EL (cell line): ENCODE measurements around the gene ZNF787.
"Not testable (repeated sequence)": the region's sequence is repeated elsewhere in the genome, so short reads cannot be mapped to it uniquely, and the experiment has no call there.

ENCODE experiments used
- DNase-seq: peaks from one replicate; pipeline ENCODE4 v3.0.0-alpha.2; 2016

ZNF787 gene

DNA sequence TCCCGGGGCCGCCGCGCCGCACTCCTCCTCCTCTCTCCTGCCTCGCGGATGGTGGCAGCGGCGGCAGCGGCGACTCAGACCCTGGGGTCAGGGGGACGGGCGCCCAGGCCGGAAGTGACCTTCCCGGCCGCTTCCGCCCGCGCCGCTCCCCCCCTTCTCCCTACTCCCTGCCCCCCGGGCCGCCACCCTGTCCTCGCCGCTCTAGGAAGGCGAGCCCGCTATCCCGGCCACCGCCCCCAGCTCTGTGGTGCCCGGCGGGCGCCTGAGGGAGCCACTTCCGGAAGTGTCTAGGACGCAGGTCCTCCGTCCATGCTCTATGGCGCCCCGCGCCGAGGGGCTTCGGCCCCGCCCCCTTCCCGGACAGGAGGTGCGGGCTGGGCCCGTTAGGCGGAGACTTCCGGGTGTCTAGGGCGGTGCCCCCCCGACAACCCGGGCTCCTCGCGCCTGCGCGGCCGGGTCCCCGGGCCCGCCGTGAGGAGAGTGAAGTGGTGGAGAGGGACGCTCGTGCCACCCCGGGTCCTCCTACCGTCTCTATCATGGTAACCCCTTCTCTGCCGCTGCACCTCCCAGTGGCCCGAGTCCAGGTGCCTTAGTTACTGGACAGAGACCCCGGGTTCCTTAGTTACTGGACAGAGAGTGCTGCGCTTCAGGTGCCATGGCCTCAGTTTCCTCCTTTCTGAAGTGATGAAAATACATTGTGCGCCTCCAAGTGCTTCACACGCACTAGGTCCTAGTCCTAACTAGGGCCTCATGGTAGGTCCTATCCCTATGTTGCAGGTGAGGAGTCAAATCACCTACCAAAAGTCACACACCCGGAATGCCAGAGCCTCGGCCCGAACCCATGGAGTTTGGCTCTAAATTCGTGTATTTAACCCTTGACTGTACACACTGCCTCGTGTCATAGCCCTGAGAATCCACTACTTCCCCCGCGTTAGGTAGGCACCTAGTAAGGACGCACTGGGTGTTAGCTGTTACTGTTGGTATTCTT, at the start of gene ZNF787:
TSS of gene ZNF787 (minus strand) at position 116 of the 988 bp plus-strand sequence. CDS start 18,078 bp downstream, outside the sequence.
- DNase-seq = peak; percentile 97

- DNase-seq = no peak
Measured at GRCh38 chr19:56170261-56170660, 49.2 kb upstream of the ZNF787 start.

DNA sequence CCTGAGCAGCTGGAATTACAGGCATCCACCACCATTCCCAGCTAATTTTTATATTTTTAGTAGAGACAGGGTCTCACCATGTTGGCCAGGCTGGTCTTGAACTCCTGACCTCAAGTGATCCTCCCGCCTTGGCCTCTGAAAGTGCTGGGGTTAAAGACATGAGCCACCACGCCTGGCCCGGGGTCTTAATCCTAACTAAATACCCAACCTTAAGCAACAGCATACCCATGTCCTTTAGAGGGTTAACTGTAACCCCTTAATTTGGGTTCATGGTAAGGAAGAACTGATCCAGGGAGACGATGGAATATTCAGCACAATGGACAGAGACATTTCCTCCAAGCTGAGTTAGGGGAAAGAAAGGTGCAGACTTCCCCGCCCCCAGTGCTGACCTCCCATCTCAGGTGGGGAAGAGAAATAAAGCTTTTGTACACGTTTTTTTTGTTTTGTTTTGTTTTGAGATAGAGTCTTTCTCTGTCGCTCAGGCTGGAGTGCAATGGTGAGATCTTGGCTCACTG, 46.0 kb upstream of the ZNF787 start:
- DNase-seq = no peak

DNA sequence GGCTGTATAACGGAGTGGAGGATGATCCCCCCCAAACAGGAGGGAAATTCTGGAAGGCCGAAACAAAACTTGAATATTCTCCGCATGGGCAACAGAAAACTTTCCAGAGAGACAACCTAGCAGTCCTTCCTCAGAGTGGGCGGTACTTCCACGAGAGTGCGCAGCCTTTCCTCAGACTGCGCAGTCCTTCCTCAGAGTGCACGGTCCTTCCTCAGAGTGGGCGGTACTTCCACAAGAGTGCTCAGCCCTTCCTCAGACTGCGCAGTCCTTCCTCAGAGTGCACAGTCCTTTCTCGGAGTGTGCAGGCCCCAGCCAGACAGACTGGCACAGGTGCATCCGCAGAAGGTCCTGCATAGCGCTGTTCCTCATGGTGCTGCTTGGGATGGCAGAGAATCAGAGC, 42.0 kb upstream of the ZNF787 start:
- DNase-seq = no peak

DNA sequence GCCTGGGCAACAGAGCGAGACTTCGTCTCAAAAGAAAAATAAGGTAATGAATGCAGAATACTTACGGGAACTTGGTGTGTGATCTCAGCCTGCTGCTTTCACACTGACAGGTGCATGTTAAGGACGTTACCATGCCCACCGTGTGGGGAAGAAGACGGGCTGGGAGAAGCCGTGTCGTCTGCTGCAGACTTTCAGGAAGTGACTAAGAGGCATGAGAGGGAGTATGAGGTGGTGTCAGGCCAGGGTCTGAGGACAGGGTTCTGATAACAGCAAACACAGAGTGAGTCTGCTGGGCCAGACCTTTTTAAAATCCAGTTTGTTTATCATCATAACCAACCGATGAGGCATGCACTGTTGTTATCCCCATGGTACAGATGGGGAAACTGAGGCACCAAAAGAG, 41.2 kb upstream of the ZNF787 start:
- DNase-seq = peak; percentile 11

- no peak for DNase-seq
Measured at GRCh38 chr19:56161534-56161933, 40.4 kb upstream of the ZNF787 start.

DNA sequence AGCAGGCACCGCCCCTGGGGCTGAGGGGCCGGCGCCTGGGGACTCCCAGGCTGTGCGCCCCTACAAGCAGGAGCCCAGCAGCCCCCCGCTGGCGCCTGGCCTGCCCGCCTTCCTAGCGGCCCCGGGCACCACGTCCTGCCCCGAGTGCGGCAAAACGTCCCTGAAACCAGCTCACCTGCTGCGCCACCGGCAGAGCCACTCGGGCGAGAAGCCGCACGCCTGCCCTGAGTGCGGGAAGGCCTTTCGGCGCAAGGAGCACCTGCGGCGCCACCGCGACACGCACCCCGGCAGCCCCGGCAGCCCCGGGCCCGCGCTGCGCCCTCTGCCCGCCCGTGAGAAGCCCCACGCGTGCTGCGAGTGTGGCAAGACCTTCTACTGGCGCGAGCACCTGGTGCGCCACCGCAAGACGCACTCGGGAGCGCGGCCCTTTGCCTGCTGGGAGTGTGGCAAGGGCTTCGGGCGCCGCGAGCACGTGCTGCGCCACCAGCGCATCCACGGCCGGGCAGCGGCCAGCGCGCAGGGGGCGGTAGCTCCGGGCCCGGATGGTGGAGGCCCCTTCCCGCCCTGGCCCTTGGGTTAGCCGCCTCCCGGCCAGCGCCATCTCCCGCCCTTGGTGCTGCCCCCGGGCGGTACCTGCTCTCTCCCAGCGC, 38.7 kb upstream of the ZNF787 start:
- no peak for DNase-seq

- DNase-seq = no peak
Measured at GRCh38 chr19:56159009-56159559, 38.0 kb upstream of the ZNF787 start.

DNA sequence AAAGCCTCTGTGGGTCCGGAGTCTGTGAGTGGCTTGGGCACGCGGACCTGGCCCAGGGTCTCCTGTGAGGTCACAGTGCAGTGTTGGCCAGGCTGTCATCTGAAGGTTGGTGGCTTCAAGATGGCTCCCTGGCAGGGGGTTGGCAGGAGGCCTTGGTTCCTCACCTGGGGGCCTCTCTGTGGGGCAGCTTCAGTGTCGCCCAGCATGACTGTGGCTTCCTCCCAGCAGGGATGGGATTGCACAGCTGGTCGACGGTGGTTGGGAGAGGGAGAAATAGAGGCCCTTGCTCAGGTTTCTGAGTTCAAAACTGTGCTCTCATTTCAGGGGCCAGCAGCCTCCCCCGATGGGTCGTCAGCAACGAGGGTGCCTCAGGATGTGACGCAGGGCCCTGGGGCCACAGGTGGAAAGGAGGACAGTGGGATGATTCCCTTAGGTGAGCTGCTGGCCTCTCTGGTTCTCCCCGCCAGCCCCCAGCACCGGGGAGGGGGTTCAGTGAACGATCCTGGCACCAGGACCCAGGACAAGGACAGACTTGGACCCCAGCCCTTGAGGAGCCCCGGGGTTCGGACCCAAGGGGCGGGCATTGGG, 37.2 kb upstream of the ZNF787 start:
- no peak for DNase-seq

DNA sequence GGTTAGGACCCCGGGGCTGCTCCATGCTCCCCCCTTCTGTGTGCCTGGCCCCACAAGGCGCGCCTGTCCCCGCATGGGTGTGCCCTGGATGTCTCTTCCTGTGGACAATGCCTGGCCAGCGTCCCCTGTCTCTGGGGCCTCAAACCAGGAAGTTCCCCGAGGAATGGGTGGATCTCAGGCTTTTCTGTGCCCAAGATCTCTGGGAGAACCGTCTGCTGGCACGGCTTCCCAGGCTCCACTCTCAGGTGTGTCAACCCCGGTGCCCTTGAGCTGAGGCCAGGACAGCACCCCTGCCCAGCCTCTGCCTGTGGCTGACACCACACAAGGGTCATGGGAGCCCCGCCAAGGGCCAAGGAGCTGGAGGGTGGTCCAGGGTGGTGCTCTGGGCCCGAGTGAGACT, 35.7 kb upstream of the ZNF787 start:
- DNase-seq = no peak

- no peak for DNase-seq
Measured at GRCh38 chr19:56155124-56155687, 34.1 kb upstream of the ZNF787 start.

DNA sequence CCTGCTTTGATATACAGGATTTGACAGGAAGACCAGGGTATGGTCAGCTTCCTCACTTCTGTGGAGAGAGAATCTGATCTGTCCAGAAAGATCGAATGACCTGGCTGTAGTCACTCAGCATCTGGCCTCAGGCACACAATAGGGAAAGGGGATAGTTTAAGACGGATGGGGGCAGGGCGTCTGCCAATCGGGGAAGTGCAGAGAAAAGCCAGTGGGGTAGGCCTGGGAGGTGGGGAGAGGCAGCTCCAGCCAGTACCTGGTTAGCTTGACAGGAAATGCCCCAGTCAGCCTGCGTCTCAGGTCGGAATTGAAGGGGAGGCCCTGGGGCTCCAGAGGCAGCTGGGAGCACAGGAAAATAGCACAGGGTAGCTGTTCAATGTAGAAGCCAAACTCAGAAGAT, 32.4 kb upstream of the ZNF787 start:
- DNase-seq = no peak

DNA sequence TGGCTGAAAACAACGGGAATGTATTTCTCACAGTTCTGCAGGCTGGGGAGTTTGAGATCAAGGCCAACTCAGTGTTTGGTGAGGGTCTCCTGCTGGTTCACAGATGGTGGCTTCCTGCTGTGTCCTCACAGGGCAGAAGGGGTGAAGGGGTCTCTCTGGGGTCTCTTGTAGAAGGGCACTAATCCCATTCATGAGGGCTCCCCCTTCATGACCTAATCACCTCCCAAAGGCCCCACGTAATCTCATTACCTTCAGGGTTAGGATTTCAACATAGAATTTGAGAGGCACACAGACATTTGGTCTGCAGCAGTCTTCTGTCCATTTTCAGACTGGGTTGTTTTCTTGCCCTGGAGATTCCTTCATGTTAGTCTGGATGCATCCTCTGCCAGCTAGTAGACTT, 31.5 kb upstream of the ZNF787 start:
- DNase-seq = no peak

- no peak for DNase-seq
Measured at GRCh38 chr19:56150358-56150757, 29.3 kb upstream of the ZNF787 start.

DNA sequence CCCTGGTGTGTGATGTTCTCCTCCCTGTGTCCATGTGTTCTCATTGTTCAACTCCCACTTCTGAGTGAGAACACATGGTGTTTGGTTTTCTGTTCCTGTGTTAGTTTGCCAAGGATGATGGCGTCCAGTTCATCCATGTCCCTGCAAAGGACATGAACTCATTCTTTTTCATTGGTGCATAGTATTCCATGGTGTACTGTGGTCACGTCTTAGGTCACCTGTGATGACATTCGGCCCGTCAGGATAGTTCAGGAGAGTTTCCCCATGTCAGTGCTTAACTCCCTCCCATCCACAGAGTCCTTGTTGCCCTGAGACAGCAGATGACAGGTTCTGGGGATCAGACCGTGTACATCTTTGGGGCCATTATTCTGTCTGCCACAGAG, 28.6 kb upstream of the ZNF787 start:
- no peak for DNase-seq

- DNase-seq = not testable (repeated sequence)
Measured at GRCh38 chr19:56148955-56149655, 28.0 kb upstream of the ZNF787 start.

- no peak for DNase-seq
Measured at GRCh38 chr19:56148096-56148495, 27.0 kb upstream of the ZNF787 start.

DNA sequence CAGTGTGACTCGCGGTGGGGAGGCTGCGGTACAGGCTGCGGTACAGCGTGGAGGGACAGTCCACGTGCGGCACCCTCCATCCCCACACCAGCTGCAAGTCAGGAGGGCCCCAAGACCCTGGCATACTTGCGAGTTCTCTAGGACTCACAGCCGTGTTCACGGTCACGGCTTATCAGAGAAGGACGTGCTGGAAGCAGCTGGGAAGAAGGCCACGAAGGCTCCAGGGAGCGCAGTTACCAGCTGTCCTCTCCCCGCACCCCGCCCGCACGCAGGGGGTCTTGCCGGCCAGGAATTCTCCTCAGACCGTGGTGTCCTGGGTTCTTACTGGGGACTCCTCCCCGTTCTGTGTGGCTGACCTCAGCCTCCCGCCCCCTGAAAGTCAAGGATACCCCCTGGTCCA, 26.2 kb upstream of the ZNF787 start:
- no peak for DNase-seq

DNA sequence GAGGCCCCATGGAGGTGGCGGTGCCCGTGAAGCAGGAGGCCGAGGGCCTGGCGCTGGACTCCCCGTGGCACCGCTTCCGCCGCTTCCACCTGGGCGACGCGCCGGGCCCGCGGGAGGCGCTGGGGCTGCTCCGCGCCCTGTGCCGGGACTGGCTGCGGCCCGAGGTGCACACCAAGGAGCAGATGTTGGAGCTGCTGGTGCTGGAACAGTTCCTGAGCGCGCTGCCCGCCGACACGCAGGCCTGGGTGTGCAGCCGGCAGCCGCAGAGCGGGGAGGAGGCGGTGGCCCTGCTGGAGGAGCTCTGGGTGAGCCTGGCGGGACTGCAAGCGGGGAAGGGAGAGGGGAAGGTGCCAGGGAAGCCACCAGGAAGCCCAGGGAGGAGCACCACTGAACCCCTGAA, 25.8 kb upstream of the ZNF787 start:
- no peak for DNase-seq

DNA sequence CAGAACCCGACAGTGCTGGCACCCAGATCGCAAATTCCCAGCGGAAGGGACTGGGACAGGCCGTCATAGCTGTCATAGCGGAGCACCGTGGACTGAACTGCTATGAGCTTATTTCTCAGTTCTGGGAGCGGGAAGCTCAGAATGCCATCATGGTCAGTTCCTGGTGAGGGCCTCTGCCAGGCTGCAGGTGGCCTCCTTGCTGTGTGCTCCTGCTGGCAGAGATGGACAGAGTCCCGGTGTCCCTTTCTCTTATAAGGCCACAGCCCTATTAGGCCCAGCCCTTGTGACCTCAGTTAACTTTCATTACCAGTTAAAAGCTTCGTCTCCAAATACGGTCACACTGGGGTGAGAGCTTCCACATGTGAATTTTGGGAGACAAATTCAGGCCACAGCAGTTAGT, 24.6 kb upstream of the ZNF787 start:
- DNase-seq = no peak

- no peak for DNase-seq
Measured at GRCh38 chr19:56144831-56145230, 23.7 kb upstream of the ZNF787 start.

GRCh38 chr19:56144376-56144775, 23.3 kb upstream of the ZNF787 start:
- DNase-seq = no peak
